GM15510 (cell line): ENCODE measurements around the gene SLC35E3.

Experiments used
- POLR2A ChIP-seq: IDR thresholded peaks from 3 replicates; pipeline ENCODE4 v1.6.1; 2011; ENCODE audit warnings: borderline replicate concordance; ENCODE audit not compliant: insufficient read length; ENCODE audit errors: extremely low read depth

The SLC35E3 gene

GRCh38 chr12:68798882-68799234, 52.9 kb downstream of the SLC35E3 start:
- TF ChIP-seq POLR2A: no peak

DNA sequence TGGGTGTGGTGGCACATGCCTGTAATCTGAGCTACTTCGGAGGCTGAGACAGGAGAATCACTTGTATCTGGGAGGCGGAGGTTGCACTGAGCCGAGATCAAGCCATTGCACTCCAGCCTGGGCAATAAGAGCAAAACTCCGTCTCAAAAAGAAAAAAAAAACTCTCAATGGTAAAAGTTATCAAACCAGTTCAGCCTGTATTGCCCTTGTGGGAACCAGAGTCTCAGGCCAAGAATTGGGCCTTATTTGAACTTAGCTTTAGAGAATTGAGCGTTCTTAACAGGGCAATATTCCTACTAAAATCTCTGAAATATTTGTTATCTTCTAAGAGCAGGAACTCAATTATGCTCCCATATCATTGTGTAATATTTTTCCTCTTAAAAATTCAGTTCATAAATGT, 54.3 kb downstream of the SLC35E3 start:
- TF ChIP-seq POLR2A: no peak

DNA sequence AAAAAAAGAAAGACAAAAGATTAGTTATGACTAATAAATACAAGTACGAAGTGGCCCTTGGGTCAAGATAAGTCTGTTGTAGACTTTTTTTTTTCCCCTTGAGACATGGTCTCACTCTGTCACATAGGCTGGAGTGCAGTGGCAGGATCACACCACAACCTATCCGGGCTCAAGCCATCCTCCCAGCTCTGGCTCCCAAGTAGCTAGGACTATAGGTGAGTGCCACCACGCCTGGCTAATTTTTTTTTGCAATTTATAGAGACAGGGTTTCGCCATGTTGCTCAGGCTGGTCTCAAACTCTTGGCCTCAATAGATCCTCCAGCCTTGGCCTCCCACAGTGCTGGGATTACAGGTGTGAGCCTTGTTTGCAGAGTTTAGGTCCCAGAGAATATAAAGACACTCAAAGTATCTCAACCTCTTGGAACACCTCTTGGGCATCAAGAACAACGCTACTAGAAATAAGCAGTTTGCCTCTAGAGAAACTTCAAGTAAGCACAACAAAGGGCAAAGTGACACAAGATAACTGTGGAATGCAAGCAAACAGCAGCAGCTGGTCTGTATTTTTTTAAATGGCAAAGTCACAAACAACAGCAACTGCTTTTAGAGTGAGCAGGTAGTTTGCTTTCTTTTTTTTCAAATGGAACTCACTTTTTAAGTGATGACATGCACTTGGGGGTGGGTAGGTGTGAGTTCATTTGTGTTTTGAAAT, 58.1 kb downstream of the SLC35E3 start:
- no peak for TF ChIP-seq POLR2A

- TF ChIP-seq POLR2A: no peak
Measured at GRCh38 chr12:68804657-68805591, 58.9 kb downstream of the SLC35E3 start.

DNA sequence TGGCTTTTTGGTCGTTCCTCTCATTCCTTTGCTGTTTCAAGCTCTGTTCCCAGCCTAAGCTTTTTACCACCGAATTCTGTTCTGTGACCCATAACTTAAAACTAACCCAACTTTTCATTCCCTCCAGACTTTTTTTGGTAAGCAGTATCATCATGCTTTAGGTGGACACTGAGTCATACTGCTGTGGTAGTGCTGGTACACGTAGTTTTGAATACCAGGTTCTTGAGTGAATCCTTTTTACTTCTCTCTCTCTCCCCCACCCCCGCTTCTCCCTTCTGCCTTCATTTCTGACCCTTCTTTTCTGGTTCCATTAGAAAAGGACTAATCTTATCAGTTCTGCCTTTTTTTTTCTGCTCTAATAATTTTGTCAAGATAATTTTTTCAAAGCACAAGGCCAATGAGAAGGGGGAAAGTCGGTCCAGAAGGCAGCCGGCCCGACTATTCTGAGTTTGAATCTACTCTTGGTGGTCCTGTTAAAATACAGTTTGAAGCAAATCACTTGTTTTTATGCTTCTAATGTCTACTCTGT, 59.7 kb downstream of the SLC35E3 start:
- TF ChIP-seq POLR2A: no peak

DNA sequence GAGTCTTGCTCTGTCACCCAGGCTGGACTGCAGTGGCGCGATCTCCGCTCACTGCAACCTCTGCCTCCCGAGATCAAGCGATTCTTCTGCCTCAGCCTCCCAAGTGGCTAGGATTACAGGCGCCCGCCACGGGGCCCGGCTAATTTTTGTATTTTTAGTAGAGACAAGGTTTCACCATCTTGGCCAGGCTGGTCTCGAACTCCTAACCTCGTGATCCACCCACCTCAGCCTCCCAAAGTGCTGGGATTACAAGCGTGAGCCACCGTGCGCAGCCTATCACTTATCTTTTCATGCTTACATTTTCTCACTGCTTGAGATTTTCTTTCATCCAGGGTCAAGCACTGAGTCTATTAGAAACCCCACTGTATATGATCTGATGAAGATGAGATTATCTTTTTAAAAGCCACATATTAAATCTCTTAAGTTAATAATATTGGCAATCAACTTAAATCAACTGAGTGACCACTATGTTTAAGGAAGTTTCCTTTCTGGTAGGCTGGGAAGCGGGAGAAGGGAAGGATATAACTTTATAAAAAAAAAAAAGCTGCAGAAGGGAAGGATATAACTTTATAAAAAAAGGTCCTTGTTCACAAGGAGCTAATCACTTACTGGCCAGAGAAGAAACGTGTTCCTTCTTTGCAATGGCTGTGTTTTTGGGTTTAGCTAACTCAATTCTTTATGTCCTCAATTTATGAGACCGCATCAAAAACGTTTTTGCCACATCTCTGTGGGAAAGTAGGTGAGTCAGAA, 60.7 kb downstream of the SLC35E3 start:
- TF ChIP-seq POLR2A: no peak

DNA sequence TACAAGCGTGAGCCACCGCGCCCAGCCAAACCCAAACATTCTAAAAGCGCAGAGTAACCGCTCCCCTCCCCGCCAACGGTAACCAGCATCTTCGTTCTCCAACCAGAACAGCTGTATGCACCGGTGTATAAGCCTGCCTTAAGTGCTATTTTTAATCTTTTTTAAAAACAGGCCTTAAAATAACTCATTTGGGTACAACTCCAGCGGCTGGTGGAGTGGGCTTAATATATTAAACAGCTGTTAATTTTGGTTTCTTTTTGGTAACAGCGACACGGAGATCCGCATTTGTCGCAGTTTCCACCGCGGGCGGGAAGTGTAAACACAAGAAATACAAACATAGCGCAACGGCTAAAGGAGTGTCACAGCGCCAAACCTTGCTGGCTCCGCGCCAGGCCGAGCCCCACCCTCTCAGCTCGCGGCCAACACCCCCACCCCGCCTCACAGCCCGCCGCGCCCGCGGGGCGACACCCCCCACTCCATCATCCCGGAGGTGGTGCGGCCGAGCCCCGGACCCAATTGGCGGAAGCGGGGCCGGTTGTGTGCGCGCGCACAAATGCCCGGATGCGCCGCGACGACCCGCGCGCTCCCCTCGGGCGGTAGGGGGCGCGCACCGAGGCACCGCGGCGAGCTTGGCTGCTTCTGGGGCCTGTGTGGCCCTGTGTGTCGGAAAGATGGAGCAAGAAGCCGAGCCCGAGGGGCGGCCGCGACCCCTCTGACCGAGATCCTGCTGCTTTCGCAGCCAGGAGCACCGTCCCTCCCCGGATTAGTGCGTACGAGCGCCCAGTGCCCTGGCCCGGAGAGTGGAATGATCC, 61.8 kb downstream of the SLC35E3 start, which contains the start of gene MDM2:
TSS of gene MDM2 (plus strand) at position 602 of the 812 bp plus-strand sequence. CDS start 301 bp downstream, outside the sequence.
- TF ChIP-seq POLR2A: peak; percentile 90

DNA sequence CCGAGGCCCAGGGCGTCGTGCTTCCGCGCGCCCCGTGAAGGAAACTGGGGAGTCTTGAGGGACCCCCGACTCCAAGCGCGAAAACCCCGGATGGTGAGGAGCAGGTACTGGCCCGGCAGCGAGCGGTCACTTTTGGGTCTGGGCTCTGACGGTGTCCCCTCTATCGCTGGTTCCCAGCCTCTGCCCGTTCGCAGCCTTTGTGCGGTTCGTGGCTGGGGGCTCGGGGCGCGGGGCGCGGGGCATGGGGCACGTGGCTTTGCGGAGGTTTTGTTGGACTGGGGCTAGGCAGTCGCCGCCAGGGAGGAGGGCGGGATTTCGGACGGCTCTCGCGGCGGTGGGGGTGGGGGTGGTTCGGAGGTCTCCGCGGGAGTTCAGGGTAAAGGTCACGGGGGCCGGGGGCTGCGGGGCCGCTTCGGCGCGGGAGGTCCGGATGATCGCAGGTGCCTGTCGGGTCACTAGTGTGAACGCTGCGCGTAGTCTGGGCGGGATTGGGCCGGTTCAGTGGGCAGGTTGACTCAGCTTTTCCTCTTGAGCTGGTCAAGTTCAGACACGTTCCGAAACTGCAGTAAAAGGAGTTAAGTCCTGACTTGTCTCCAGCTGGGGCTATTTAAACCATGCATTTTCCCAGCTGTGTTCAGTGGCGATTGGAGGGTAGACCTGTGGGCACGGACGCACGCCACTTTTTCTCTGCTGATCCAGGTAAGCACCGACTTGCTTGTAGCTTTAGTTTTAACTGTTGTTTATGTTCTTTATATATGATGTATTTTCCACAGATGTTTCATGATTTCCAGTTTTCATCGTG, 62.6 kb downstream of the SLC35E3 start:
- TF ChIP-seq POLR2A: peak; percentile 79

- no peak for TF ChIP-seq POLR2A
Measured at GRCh38 chr12:68809190-68810026, 63.4 kb downstream of the SLC35E3 start.

- TF ChIP-seq POLR2A: no peak
Measured at GRCh38 chr12:68812553-68813241, 66.7 kb downstream of the SLC35E3 start.

DNA sequence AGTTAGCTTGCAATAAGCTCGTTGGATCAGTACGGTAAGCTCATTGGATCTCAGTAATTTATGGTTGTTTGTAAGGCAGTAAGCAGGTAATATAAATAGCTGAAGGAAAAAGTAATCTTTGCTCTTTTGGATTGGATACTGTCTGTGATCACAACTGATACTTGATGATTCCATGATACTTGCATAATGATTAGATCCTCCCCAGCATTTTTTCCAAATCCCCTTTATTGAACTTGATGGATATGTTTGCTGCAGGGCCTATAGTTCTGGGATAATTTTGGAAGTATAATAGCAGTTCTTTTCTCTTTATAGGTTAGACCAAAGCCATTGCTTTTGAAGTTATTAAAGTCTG, 67.2 kb downstream of the SLC35E3 start:
- no peak for TF ChIP-seq POLR2A
